Ishikawa (cell line): ENCODE data around the gene MAPRE3.

Experiments
- CEBPB ChIP-seq: IDR thresholded peaks from 2 replicates; pipeline ENCODE4 v1.6.1; 2012
- CREB1 ChIP-seq: IDR thresholded peaks from 2 replicates; pipeline ENCODE4 v1.6.1; 2012; ENCODE audit warnings: low read depth
- EGR1 ChIP-seq: IDR thresholded peaks from 2 replicates; pipeline ENCODE4 v1.6.1; 2012
- EP300 ChIP-seq: IDR thresholded peaks from 2 replicates; pipeline ENCODE4 v1.6.1; 2012; ENCODE audit warnings: borderline replicate concordance
- FOXM1 ChIP-seq: IDR thresholded peaks from 2 replicates; pipeline ENCODE4 v1.6.1; 2012; ENCODE audit warnings: low read depth, borderline replicate concordance
- MAX ChIP-seq: IDR thresholded peaks from 2 replicates; pipeline ENCODE4 v1.6.1; 2012
- NFIC ChIP-seq: IDR thresholded peaks from 2 replicates; pipeline ENCODE4 v1.6.1; 2012
- RAD21 ChIP-seq: IDR thresholded peaks from 2 replicates; pipeline ENCODE4 v1.6.1; 2012; ENCODE audit warnings: low read depth
- TAF1 ChIP-seq: IDR thresholded peaks from 2 replicates; pipeline ENCODE4 v1.6.1; 2012; ENCODE audit warnings: low read depth, mild to moderate bottlenecking
- TCF12 ChIP-seq: IDR thresholded peaks from 2 replicates; pipeline ENCODE4 v1.6.1; 2012; ENCODE audit warnings: low read depth
- TEAD4 ChIP-seq: IDR thresholded peaks from 2 replicates; pipeline ENCODE4 v1.6.1; 2012
- USF1 ChIP-seq: IDR thresholded peaks from 2 replicates; pipeline ENCODE4 v1.6.1; 2012
- YY1 ChIP-seq: IDR thresholded peaks from 2 replicates; pipeline ENCODE4 v1.6.1; 2012; ENCODE audit warnings: low read depth
- ZBTB7A ChIP-seq: IDR thresholded peaks from 2 replicates; pipeline ENCODE4 v1.6.1; 2012; ENCODE audit warnings: low read depth
- TF ChIP-seq, protein P1 (sequence below): IDR thresholded peaks from 2 replicates; pipeline ENCODE4 v1.6.1; 2012; ENCODE audit warnings: low read depth, mild to moderate bottlenecking

MAPRE3 gene

DNA sequence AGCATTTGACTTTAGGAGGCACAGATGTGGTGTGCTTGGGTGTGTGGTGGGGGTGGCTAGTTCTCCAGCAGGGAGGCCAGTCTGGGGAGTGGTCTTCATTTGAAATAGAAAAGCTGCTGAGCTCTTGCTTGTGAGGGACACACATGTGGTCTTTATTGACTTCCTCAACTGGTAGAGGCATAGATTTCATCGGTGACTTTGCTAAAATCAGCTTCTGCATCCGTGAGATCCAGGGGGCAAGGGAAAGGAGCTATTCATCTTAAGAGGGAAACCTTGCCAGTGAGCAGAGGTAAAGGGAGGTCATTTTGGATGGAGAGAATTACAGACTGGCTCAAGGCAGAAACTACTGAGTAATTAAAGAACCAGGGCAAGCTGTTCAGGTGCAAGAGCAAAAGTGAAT is 4.7 kb downstream of the MAPRE3 start:
- TF ChIP-seq TAF1 (no peak), EGR1 (no peak), ZBTB7A (no peak), FOXM1 (no peak), NFIC (no peak), RAD21 (no peak), TCF12 (no peak), CEBPB (no peak), EP300 (no peak), YY1 (no peak), CREB1 (no peak)
- TF ChIP-seq, protein P1, sequence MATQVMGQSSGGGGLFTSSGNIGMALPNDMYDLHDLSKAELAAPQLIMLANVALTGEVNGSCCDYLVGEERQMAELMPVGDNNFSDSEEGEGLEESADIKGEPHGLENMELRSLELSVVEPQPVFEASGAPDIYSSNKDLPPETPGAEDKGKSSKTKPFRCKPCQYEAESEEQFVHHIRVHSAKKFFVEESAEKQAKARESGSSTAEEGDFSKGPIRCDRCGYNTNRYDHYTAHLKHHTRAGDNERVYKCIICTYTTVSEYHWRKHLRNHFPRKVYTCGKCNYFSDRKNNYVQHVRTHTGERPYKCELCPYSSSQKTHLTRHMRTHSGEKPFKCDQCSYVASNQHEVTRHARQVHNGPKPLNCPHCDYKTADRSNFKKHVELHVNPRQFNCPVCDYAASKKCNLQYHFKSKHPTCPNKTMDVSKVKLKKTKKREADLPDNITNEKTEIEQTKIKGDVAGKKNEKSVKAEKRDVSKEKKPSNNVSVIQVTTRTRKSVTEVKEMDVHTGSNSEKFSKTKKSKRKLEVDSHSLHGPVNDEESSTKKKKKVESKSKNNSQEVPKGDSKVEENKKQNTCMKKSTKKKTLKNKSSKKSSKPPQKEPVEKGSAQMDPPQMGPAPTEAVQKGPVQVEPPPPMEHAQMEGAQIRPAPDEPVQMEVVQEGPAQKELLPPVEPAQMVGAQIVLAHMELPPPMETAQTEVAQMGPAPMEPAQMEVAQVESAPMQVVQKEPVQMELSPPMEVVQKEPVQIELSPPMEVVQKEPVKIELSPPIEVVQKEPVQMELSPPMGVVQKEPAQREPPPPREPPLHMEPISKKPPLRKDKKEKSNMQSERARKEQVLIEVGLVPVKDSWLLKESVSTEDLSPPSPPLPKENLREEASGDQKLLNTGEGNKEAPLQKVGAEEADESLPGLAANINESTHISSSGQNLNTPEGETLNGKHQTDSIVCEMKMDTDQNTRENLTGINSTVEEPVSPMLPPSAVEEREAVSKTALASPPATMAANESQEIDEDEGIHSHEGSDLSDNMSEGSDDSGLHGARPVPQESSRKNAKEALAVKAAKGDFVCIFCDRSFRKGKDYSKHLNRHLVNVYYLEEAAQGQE, result no peak

DNA sequence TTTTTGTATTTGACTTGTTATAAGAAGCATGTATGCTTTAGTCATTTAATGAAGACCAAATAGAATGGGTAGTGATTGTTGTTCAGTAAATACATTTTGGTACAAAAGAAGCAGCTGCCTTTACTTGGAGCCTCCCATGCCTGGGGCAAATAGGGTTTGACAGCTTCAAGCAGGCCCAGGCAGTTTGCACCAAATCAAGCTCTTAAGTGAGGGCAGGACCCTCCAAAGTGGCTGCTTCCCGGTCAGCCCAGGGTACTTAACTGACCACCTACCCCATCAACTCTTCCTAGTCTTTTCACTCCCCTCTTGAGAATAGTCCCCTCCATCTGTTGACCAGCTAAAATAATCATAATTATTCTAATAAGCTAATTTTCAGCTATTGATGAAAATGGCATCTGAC is 5.2 kb downstream of the MAPRE3 start:
- TF ChIP-seq CEBPB, result no peak
- TF ChIP-seq ZBTB7A, result no peak
- no peak for TF ChIP-seq TAF1
- no peak for TF ChIP-seq FOXM1
- TF ChIP-seq EP300, result no peak
- no peak for TF ChIP-seq RAD21
- TF ChIP-seq YY1, result no peak
- TF ChIP-seq, protein P1, result no peak

- no peak for TF ChIP-seq MAX
Measured at GRCh38 chr2:26976237-26976636, 5.8 kb downstream of the MAPRE3 start.

DNA sequence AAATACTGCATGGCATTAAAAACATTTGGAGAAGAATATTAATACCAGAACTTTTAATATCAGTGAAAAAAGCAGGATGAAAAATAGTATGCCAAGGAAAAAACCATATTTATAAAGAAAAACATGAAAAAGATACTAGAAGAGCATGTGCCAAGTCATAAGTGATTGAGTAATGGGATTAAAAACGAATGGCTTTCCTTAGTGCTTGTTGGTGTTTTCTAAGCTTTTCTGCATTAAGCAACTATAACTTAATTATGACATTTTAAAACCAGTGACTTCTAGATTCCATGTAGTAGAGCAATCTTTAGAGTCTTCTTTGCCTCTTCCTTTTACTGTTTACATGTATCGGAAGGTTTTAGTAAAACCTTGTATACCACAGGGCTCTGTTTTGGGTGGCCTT is 6.6 kb downstream of the MAPRE3 start:
- TF ChIP-seq CEBPB (no peak), NFIC (no peak), TEAD4 (no peak), MAX (no peak), EP300 (no peak), TAF1 (no peak), YY1 (no peak), FOXM1 (no peak), EGR1 (no peak), USF1 (no peak), ZBTB7A (no peak), TCF12 (no peak), RAD21 (no peak), CREB1 (no peak)
- TF ChIP-seq, protein P1, result no peak

GRCh38 chr2:26978061-26978596 is 7.7 kb downstream of the MAPRE3 start:
- no peak for TF ChIP-seq TCF12
- peak; percentile 14; the same call in 1 of the 2 replicates for TF ChIP-seq NFIC

DNA sequence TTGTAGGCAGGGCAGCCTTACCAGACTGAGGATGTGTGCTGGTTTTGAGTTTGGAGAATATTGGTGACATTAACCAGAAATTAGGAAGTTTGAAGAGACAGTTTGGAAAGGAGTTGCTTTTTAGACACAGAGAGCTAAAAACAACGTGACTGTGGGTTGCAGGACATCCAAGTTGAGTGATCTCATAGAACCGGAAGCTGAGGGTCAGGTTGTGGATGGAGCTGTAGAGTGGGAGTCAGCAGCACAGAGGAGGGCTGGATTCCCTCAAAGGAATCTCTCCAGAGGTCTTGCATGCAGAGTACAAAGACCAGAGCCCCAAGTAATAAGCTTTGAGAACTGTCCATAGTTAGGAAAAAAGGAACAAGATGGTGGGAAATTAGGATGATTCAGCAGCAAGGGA is 9.3 kb downstream of the MAPRE3 start:
- TF ChIP-seq ZBTB7A, result no peak
- TF ChIP-seq RAD21, result no peak
- TF ChIP-seq, protein P1, result no peak
